Caco-2 (cell line): Measurements from ENCODE around the gene KYNU. TPM values are rescaled to one million over a fixed set of nuclear protein-coding genes. Genes with fewer than 3 reads are reported as not detected.

Experiments used
- BruUV-seq: library from RNA; stranded (reverse); fragments of 400-500 nt; replicated peaks from 2 replicates; lab custom pipeline; 2021; lab: Mats Ljungman, UMichigan
- CTCF ChIA-PET: fragments of 300-600 bp; sonication (Branson Sonifier 250); formaldehyde crosslinking; loops from one replicate; lab custom pipeline; 2022; ENCODE audit warnings: antibody characterized with exemption; lab: Charles Lee
- POLR2A ChIA-PET: fragments of 300-600 bp; sonication (Branson Sonifier 250); formaldehyde crosslinking; loops from one replicate; lab custom pipeline; 2022; ENCODE audit warnings: antibody characterized with exemption; lab: Charles Lee
- DNase-seq, 2 experiments: peaks; one replicate each; pipeline versions ENCODE4 v3.0.0 to v3.0.0-alpha.2; 2020 to 2022
- H3K27me3 ChIP-seq: replicated peaks from 2 replicates; pipeline ENCODE4 v1.6.0; 2011; ENCODE audit warnings: low read length; ENCODE audit not compliant: control insufficient read depth, insufficient read depth
- H3K36me3 ChIP-seq: 2 replicates; pipeline ENCODE4 v1.5.1; 2011; ENCODE audit warnings: low read length; ENCODE audit not compliant: control insufficient read depth, insufficient read depth
- H3K4me1 ChIP-seq: fragments of 250-450 bp; sonication (Bioruptor Pico); 2 replicates; pipeline ENCODE4 v1.5.1; 2020; ENCODE audit warnings: mild to moderate bottlenecking
- H3K4me3 ChIP-seq: 2 replicates; pipeline ENCODE4 v1.5.1; 2011; ENCODE audit warnings: low read depth, mild to moderate bottlenecking, control low read depth, low read length
- H3K9me3 ChIP-seq: fragments of 250-450 bp; sonication (Bioruptor Pico); 2 replicates; pipeline ENCODE4 v1.5.1; 2020; ENCODE audit warnings: mild to moderate bottlenecking, moderate library complexity
- H3K27ac Mint-ChIP-seq: one replicate; pipeline ENCODE4 v1.8.0; 2022; ENCODE audit warnings: mixed read lengths; ENCODE audit not compliant: unreplicated experiment
- H3K27me3 Mint-ChIP-seq: one replicate; pipeline ENCODE4 v1.8.0; 2022; ENCODE audit warnings: mixed read lengths; ENCODE audit not compliant: insufficient read depth, unreplicated experiment
- H3K36me3 Mint-ChIP-seq: one replicate; pipeline ENCODE4 v1.8.0; 2022; ENCODE audit warnings: mild to moderate bottlenecking, mixed read lengths; ENCODE audit not compliant: insufficient read depth, unreplicated experiment
- H3K4me1 Mint-ChIP-seq: one replicate; pipeline ENCODE4 v1.8.0; 2022; ENCODE audit warnings: low read depth, mixed read lengths; ENCODE audit not compliant: unreplicated experiment
- H3K4me3 Mint-ChIP-seq: one replicate; pipeline ENCODE4 v1.8.0; 2022; ENCODE audit warnings: mild to moderate bottlenecking, moderate library complexity, mixed read lengths; ENCODE audit not compliant: unreplicated experiment
- H3K9me3 Mint-ChIP-seq: one replicate; pipeline ENCODE4 v1.8.0; 2022; ENCODE audit warnings: mixed read lengths; ENCODE audit not compliant: unreplicated experiment
- intact Hi-C: fragments of 100-400 bp; cut with micrococcal nuclease; formaldehyde crosslinking; loops from one replicate; pipeline ENCODE4 v1.10.0; 2022; ENCODE audit not compliant: unreplicated experiment
- total RNA-seq: library from RNA; stranded (reverse); gene quantifications from 2 replicates; pipeline ENCODE4 v1.2.3, GENCODE V29; 2022
- TF ChIP-seq, protein P1 (sequence below), 2 experiments: fragments of 200-600 bp in 1 of 2; IDR thresholded peaks; 1 replicate in 1 of 2; 2 replicates in 1 of 2; pipeline versions ENCODE4 v1.5.1 to v1.8.0; 2011 to 2022; ENCODE audit warnings: antibody characterized with exemption in 1 of 2, control low read depth in 1 of 2, inconsistent platforms in 1 of 2, low read depth in 1 of 2, low read length in 1 of 2, mild to moderate bottlenecking in 1 of 2, moderate library complexity in 1 of 2; ENCODE audit not compliant: insufficient read depth in 1 of 2, severe bottlenecking in 1 of 2, unreplicated experiment in 1 of 2

The KYNU gene
- total RNA-seq, 1 experiment from 2014 or later = 4.3 TPM

- H3K4me1 ChIP-seq = peaks cover 13% of the 10 kb centered on the region
- Mint-ChIP-seq H3K9me3 (no peaks in the 10 kb centered on the region), H3K4me3 (no peak overlapping the region), H3K4me1 (peaks cover 9% of the 10 kb centered on the region), H3K27me3 (no peaks in the 10 kb centered on the region), H3K27ac (no peak overlapping the region), H3K36me3 (no peaks in the 10 kb centered on the region)
- DNase-seq = no peak
- TF ChIP-seq, protein P1, sequence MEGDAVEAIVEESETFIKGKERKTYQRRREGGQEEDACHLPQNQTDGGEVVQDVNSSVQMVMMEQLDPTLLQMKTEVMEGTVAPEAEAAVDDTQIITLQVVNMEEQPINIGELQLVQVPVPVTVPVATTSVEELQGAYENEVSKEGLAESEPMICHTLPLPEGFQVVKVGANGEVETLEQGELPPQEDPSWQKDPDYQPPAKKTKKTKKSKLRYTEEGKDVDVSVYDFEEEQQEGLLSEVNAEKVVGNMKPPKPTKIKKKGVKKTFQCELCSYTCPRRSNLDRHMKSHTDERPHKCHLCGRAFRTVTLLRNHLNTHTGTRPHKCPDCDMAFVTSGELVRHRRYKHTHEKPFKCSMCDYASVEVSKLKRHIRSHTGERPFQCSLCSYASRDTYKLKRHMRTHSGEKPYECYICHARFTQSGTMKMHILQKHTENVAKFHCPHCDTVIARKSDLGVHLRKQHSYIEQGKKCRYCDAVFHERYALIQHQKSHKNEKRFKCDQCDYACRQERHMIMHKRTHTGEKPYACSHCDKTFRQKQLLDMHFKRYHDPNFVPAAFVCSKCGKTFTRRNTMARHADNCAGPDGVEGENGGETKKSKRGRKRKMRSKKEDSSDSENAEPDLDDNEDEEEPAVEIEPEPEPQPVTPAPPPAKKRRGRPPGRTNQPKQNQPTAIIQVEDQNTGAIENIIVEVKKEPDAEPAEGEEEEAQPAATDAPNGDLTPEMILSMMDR (IDR thresholded peaks at IDR 0.05; ENCODE audit: insufficient read depth in 1 of 2, low read depth in 1 of 2, low read length in 1 of 2, severe bottlenecking in 1 of 2, unreplicated experiment in 1 of 2) = no peak
- no peaks in the 10 kb centered on the region for H3K9me3 ChIP-seq
- BruUV-seq = no TSS peak
- intact Hi-C loops = no loop called here
- no peak overlapping the region for H3K4me3 ChIP-seq
- CTCF ChIA-PET = no interaction called here
- POLR2A ChIA-PET = no interaction called here
- no peaks in the 10 kb centered on the region for H3K27me3 ChIP-seq
- H3K36me3 ChIP-seq = no peaks in the 10 kb centered on the region
Measured at GRCh38 chr2:142918624-142919023, 41.2 kb downstream of the KYNU start.

DNA sequence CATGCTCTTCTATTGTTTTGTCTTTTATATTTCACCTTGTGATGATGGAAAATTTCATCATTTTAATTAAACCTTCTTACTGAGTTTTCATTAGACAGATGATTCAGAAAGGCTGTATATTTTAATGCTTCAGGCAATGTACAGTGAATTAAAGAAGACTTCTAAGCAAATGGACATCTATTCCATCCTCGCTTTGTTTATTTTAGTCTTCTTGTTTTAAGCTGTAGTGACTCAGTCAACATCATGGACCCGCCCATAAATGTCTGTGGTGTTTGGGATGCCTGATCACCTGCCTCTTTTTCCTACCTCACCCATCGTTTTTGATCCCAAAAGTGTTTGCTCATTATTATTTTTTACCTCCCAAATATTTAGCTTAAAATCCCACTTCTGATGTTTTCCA, 43.1 kb downstream of the KYNU start:
- no peak overlapping the region for H3K4me3 Mint-ChIP-seq
- peaks cover 2% of the 10 kb centered on the region for H3K4me1 Mint-ChIP-seq
- H3K9me3 Mint-ChIP-seq = no peaks in the 10 kb centered on the region
- intact Hi-C loops = no loop called here
- peaks cover 5% of the 10 kb centered on the region for H3K4me1 ChIP-seq
- H3K4me3 ChIP-seq = no peak overlapping the region
- BruUV-seq = no TSS peak
- CTCF ChIA-PET = no interaction called here
- no peaks in the 10 kb centered on the region for H3K9me3 ChIP-seq
- POLR2A ChIA-PET = no interaction called here
- H3K27me3 ChIP-seq = no peaks in the 10 kb centered on the region
- no peak overlapping the region for H3K27ac Mint-ChIP-seq
- TF ChIP-seq, protein P1 (IDR thresholded peaks at IDR 0.05; ENCODE audit: insufficient read depth in 1 of 2, low read depth in 1 of 2, low read length in 1 of 2, severe bottlenecking in 1 of 2, unreplicated experiment in 1 of 2) = no peak
- H3K36me3 Mint-ChIP-seq = no peaks in the 10 kb centered on the region
- no peaks in the 10 kb centered on the region for H3K27me3 Mint-ChIP-seq
- no peak for DNase-seq
- no peaks in the 10 kb centered on the region for H3K36me3 ChIP-seq

GRCh38 chr2:142926445-142926844, 49.0 kb downstream of the KYNU start:
- intact Hi-C loops = no loop called here
- no peak overlapping the region for H3K4me3 Mint-ChIP-seq
- H3K4me1 Mint-ChIP-seq = no peaks in the 10 kb centered on the region
- Histone ChIP-seq H3K9me3 (no peaks in the 10 kb centered on the region), H3K36me3 (no peaks in the 10 kb centered on the region), H3K4me3 (no peak overlapping the region), H3K27me3 (no peaks in the 10 kb centered on the region), H3K4me1 (no peaks in the 10 kb centered on the region)
- peaks cover 6% of the 10 kb centered on the region for H3K36me3 Mint-ChIP-seq
- no peak overlapping the region for H3K27ac Mint-ChIP-seq
- no peak for DNase-seq
- no peaks in the 10 kb centered on the region for H3K27me3 Mint-ChIP-seq
- ChIA-PET POLR2A (no interaction called here), CTCF (no interaction called here)
- BruUV-seq = no TSS peak
- TF ChIP-seq, protein P1 (IDR thresholded peaks at IDR 0.05; ENCODE audit: insufficient read depth in 1 of 2, low read depth in 1 of 2, low read length in 1 of 2, severe bottlenecking in 1 of 2, unreplicated experiment in 1 of 2) = no peak
- no peaks in the 10 kb centered on the region for H3K9me3 Mint-ChIP-seq
